HG03342 (cell line): Measurements from ENCODE around the gene TRIM44.
A peak's percentile ranks its signal among the peaks of the same experiment; 100 is the strongest.
"Not testable (repeated sequence)": the region's sequence is repeated elsewhere in the genome, so short reads cannot be mapped to it uniquely, and the experiment has no call there.

Experiments
- ATAC-seq: cut with Tn5 transposase; IDR thresholded peaks from one replicate; pipeline ENCODE4 v1.9.1; 2021; ENCODE audit warnings: mild to moderate bottlenecking, moderate library complexity; ENCODE audit not compliant: unreplicated experiment

The TRIM44 gene

DNA sequence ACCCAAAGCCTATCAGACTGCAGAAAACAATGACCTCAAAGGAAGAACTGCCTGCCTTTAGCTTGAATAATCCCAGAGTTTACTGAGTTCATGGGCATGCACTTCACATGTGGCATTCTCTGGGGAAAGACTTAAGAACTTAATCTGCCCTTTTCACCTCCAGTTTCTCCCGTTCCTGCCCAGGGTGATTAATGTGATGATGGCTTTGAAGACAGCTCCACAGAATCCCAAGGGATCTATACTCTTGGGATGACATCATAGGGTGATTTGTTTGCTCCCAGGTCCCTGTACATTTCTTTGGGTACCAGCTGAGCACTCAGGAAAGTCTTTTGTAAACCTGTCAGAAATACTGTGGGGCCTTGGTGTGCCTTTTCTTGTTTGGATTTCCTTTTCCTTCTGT lies 30.3 kb upstream of the TRIM44 start:
- no peak for ATAC-seq

DNA sequence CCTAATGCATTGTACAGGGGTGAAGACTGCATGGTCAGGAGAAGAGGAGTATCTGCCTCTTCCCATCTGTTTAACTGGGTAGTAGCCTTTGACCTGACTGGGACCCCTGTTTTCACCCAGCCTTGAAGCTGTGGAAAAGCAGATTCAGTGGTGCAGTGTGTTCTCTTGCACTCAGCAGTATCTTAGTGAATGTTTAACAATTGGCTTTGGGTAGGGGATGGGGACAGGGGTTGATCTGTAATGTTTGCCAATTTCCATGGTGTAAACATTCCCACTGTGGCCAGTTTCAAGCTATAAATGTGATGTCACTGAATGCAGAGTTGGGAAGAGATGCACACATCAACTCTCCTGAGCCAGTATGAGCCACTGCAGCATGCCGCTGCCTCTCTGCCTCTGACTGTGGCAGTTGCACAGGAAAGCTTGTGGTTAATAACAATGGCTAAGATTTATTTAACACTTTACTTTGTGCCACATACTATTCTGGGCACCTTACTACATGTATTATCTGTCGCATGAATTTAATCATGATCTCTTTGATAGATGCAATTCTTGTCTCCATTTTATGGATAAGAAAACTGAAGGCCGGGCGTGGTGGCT lies 28.6 kb upstream of the TRIM44 start:
- ATAC-seq, result no peak

DNA sequence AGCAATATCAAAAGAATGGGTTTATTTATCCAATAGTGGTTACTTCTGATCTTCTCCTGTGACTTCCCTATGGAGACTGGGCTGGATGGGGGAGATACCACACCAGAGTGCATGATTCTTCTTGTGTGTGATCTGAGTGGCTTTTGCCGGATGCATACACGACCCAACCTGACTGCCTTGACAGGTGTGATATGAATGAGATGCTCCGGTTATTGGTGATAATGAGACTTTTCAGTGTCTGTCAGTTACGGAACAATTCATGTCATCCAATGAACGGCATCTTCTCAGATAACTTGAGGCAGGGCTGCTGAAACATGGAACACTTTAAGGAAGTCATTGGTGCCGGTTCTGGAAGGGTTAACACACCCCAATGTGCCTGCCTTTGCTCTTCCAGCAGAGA lies 26.6 kb upstream of the TRIM44 start:
- ATAC-seq, result no peak

DNA sequence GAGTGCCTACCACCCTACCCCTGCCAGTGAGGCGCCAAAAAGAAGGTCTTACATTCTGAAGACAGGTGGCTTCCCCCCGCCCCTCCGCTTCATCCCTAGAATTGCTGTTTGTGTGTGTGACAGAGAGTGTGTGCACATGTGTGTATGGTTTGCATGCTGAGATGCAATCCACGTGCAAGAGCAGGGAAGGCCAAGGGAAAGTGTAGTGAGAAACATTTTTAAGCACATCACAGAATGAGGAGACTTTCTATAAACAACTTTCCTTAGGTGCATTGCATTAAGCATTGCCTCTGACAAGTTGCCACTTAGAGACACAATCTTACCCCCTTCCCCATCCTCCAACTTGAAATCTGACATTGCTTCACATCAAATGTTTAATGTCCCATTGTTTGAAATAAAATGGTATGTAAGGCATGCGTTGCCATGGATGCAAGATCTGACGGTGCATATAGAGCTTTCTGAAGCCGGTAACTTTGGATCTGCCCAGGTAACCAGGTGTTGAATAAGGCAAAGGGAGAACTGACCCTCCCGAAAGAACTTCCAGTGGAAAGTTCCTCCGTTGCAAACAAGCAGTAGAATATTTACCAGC lies 22.9 kb upstream of the TRIM44 start:
- ATAC-seq, result no peak

DNA sequence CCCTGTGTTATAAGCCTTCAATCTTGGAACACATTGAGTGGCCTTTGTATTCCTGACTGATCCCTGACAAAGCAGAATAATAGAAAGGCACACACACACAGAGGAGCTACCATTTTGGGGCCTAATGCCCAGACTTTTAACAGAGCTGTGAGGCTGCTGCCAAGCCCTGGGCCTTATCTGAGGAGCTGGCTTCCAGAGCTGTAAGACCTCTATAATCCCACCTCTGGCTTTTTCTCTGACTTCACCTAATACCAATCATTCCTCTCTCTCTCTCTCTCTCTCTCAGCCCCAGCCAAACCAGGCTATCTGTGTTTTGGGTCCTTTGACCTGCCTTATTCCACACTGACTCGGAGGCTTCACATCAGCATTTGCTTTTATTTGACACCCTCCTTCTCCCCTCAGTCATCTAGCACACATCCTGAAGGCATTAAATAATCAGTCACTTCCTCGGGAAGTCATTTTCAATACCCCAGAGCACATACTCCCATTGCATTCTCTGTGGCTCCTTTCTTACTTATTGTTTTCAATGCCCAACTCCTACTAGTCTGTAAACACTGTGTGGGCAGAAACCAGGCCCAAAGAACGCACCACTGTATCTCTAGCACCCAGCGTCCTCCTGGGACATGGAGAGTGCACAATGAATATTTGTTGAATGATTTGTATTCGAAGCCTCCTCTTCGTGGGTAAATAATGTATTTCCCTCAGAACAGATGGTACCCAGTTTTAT lies 21.2 kb upstream of the TRIM44 start:
- no peak for ATAC-seq

DNA sequence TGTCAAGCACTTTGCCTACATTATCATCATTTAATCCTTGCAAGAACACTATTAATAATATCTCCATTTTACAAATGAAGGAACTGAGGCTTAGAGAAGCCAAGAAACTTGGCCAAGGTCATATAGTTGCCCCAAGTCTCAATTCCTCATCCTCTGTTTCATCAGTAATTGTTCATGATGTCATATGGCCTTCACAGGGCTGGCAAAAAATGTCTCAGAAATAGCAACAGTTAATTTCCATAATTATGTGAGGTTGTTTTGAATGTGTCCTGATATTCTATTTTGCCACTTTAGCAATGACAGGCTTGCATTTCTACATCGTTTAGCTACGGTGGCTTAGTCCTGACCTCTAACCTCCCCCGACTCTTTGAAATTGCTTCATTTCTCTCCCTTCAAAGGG lies 20.6 kb upstream of the TRIM44 start:
- no peak for ATAC-seq

DNA sequence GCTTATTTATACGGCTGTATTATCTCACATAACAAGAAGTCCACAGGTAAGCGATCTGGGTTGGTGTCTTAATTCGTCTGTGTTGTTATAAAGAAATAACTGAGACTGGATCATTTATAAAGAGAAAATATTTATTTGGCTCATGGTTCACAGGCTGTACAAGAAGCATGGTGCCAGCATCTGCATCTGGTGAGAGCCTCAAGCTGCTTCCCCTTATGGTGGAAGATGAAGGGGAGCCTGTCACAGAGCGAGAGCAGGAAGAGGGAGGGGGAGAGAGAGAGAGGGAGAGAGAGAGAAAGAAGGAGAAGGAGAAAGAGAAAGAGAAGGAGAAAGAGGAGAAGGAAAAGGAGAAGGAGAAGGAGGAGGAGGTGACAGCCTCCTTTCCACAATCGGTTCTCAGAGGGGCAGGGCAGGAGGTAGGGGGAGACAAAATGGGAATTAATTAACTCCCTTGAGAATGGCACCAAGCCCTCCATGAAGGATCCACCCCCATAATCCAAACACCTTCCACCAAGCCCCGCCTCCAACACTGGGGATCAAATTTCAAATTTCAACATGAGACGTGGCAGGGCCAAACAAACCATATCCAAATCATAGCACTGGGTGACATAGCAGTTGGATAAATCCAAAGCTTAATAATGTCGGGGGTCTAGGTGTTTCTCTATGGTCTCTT lies 15.0 kb upstream of the TRIM44 start:
- no peak for ATAC-seq

DNA sequence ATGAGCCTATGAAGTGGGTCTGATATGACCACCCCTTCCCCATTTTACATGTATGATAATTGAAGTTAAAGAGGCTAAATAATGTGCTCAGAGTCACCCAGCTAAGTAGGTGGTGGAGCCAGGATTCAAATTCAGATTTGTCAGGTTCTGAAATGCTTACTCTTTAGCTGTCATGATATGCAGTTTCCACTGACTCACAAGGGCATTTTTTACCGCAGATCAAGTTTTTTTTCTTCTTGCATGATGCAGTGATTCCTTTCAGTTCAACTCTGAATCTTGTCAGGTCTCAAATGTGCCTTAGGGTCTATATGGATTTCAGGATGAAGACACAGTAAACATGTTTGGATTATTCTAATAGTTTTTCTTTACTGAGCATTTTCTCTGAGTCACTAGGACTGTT lies 12.6 kb upstream of the TRIM44 start:
- ATAC-seq, result no peak

DNA sequence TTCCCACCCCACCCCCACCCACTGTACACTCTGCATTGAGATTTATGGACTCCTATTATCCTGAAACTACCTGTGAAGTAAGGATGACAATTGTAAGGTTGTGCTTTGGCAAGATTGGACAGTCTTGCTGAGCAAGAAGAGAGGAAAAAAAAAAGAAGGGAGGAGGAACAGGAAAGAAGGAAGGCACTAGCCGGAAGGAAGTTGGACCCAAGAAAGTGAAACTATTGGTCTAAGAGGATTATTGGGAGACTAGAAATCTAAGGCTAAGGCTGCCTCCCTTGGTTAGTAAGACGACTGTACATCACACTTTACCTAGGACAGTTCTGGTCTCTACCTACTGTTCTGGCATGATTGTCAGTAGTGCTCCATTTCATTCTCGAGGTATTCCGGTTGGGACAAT lies 12.1 kb upstream of the TRIM44 start:
- ATAC-seq, result no peak

DNA sequence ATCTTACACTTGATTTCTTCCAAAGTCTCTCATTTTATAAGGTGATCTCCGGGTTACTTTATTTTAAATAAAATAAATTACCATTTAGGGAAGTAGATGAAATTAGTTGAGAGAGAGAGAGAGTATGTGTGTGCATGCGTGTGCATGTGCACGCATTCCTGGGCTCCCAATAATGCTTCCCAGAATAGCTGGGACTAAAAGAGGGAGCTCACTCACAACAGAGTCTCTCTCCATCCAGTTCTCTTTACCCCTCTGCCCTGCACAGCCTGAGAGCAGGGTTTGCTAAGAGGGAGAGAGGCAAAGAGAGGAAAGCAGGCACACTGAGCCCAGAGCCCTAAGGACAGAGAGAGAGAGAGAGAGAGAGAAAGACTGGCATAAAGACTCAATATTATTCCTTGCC lies 11.3 kb upstream of the TRIM44 start:
- ATAC-seq, result no peak

DNA sequence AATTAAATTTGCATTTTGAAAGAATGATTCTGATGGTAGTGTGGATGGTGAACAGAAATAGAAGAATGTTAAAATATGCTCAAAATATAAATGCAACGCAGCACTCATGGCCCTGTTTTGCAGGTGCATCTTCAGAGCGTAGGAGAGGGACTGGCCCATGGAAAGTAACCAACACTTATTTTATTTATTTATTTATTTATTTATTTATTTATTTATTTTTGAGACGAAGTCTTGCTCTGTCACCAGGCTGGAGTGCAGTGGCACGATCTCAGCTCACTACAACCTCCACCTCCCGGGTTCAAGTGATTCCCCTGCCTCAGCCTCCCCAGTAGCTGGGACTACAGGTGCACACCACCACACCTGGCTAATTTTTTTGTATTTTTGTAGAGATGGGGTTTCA lies 9.8 kb upstream of the TRIM44 start:
- ATAC-seq, result not testable (repeated sequence)

DNA sequence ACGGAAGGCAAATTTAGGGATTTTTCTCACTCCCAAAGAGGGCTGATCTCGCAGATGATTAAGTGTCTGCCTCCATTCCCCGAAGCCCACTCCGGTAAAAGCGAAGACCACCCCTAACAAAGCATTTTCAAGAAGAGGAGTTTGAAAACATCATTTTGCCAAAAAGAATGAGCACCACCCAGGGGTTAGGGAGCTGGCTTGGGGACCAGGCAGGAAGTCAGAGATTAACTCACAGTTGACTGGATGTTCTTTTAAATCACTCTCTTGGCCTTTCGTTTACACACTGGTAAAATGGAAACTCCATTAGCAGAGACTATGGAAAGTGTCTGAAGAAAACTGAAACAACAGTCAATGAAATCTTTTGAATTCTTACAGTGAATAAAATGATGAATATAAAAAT lies 7.9 kb upstream of the TRIM44 start:
- ATAC-seq, result no peak

DNA sequence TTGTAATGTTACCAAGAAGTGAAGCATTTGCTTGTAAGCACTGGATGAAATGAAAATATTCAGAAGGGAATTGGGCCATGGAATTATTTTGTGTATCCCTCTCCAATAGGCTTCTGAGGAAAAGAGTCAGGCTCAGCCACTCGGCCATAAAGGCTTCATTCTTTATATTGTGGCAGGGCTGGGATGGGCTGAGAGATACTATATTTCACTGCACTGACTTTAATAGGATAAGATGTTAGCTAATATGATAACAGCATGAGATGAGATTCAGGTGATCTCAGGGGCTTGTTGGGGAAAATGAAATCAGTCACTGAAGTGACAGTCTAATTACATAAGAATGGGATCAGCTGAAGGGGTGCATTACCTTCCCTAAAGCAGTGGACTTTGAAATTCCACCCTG lies 7.3 kb upstream of the TRIM44 start:
- ATAC-seq, result no peak

DNA sequence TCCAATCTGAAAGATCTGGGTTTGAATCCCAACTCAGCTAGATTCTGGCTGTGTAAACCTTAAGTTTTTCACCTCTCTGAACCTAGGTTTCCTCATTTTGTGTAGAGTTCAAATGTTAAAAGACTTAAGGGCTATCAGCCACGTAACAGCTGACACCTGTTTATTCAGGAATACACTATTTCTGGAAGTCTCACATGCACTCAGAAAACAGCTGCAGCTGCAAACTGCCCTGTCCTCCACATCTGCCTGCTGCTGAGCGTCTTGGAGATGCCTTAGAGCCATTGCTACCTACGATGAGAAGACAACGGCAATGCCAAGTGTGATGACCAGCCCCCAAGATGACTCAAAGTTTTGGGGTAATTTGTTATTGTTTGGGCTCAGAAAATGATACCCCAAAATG lies 6.7 kb upstream of the TRIM44 start:
- no peak for ATAC-seq

DNA sequence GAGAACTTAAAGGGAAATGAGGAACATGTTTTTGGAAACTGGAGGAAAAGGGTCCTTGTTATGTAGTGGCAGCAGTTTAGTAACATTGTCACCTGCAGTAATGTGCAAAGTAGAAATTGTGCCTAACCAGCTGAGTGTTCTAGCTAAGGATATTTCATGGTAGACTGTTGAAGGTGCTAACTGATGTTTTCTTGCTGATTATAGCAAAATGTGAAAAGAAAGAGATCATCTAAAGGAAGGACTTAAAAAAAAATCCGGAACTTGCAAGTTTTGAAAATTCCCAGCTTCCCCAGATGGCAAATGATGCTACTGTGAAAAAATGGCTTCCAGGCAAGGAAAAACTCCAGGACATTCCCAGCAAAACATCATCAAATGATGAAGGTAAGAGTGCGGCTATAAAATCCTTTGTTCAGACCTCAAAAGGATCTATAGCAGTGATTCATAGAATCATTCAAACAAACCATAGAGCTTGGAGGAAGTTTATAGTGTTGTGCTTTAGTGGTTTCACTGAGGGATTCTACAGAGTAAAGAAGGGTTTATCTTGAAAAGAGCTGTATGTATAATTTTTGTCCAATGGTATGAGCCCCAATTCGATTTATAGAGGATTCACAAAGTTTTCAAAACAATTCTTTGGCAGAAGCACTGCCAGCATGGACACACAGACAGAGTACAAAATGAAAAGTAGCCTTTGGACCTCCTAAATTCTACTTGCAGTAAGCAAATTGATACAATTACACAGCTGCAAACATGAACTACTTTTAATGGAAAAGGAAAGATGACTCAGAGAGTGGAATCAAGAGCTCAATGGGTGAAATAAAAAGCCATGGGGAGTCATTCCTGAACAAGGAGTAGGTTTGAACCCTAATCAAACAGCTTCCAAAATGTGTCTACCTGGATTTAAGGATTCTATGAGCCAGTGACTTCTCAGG lies 4.3 kb upstream of the TRIM44 start:
- ATAC-seq, result no peak

DNA sequence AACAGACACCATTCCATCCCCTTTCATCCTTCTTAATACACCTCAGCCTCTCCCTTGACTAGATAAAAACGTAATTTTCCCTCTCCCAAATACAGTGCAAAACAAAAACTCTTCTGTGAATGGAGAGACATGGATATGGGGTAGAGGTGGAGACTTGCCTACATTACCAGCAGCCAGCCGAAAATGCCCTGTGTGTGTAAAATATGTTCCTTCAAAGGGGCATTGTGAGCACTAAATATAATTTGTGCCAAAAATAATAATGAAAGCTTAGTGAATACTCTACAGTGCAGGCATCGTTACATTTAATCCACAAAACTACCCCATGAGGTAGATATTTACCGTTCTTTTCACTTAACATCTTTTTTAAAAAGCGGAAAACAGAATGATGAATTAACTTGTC lies 1.0 kb upstream of the TRIM44 start:
- no peak for ATAC-seq

DNA sequence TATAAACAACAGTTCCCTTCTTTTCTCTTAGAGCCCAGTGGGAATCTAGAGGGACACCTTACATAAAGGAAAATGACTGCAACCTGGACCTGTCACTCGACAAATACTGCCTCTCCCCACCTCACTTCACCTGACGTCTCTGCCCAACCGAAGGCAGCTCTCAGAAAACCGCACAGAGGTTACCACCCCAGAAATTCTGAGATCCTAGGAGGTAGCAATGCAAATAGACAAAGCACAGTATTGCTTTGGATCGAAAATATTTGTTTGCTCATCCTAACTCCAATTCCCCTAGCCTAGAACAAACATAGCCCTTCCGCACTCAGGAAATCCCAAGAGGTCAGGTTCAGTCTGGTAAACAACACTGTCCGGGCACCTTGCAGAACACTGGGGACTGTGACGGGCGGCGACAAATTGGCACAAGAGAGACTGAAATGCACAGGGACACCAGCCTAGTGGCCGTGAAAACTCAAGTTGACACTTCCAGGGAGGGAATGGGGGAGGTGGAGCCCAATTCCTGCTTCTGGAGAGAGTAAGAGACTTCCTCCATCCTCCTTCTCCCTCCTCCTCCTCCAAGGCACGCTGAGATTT lies 420 bp upstream of the TRIM44 start:
- peak; percentile 37 for ATAC-seq

DNA sequence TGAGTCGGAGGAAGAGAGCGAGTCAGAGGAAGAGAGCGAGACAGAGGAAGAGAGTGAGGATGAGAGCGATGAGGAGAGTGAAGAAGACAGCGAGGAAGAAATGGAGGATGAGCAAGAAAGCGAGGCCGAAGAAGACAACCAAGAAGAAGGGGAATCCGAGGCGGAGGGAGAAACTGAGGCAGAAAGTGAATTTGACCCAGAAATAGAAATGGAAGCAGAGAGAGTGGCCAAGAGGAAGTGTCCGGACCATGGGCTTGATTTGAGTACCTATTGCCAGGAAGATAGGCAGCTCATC lies 780 bp downstream of the TRIM44 start:
- no peak for ATAC-seq

DNA sequence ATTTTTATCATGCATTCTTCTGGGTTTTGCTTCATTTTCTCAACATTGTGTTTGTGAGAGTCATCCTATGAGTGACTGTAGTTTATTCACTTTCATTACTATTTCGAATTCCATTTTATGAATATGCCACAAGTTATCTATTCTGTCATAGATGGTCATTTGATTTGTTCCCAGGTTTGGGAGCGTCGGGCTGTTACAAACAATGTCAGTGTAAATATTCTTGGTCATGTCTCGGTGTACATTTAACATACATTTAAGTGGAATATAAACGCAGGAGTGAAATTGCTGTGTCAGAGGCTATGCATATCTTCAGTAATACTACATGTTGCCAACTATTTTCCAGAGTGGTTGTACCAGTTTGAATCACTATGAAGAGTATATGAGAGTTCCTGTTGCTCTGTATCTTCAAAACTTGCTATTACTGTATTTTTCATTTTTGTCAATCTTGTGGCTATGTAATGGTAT lies 2.4 kb downstream of the TRIM44 start:
- ATAC-seq, result no peak

DNA sequence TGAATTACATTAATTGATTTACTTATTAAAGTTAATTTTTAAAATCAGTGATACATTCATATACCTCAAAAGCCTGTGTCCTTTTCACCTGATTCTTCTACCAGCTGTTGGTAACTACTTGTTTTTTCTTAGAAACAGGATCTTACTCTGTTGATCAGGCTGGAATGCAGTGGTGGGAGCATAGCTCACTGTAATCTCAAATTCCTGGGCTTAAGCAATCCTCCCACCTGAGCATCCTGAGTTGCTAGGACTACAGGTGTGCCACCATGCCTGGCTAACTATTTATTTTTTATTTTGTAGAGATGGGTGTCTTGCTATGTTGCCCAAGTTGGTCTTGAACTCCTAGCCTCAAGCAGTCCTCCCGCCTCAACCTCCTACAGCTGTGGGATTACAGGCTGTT lies 4.7 kb downstream of the TRIM44 start:
- ATAC-seq, result no peak

DNA sequence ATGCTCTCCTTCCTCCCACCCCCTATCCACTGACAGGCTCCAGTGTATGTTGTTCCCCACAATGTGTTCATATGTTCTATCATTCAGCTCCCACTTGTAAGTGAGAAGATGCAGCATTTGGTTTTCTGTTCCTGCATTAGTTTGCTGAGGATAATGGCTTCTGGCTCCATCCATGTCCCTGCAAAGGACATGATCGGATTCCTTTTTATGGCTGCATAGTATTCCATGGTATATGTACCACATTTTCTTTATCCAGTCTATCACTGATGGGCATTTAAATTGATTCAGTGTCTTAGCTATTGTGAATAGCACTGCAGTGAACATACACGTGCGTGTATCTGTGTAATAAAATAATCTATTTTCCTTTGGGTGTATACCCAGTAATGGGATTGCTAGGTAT lies 5.8 kb downstream of the TRIM44 start:
- ATAC-seq, result not testable (repeated sequence)
